ENCODE data around the gene FAT1.

FAT1 gene

DNA sequence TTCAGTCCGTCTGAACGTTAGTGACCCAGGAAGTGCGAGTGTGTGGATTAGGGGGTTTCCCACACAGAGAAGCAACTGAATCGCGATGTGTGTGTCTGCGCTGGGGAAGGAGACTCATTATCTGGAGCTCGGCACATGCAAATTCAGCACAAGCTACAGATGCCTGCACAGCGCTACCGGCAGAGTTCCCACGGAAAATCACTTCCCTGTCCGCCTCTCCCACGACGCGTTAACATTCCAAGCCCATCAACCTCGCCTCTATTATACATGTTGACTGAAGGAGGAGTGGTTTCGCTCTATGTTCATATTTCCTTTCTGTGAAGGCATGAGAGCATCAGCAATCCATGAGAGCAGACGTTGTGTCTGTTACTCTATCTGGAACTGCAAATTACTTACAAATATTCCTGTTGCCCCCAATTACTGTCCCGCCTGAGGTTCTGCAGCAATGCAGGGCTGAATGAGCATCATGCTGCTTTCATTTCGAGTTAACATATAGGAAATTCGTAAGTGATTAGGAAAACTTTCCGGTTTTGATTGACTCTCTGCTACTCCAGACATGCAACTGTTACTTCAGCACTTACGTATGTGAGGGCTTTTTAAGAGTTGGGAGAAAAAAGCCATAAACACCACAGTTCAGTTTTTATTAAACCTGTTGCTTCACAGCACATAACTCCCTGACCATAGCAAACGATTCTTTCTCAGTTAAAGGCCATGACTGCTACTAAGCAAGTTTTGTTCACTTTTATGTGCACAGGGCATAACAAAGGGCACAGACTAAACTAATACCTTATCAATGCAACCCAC is 153.3 kb downstream of the FAT1 start:
- H3K27ac ChIP-seq, result no peak overlapping the region
- TF ChIP-seq ZFX (IDR thresholded peaks at IDR 0.05), result no peak
- TF ChIP-seq, protein P1, sequence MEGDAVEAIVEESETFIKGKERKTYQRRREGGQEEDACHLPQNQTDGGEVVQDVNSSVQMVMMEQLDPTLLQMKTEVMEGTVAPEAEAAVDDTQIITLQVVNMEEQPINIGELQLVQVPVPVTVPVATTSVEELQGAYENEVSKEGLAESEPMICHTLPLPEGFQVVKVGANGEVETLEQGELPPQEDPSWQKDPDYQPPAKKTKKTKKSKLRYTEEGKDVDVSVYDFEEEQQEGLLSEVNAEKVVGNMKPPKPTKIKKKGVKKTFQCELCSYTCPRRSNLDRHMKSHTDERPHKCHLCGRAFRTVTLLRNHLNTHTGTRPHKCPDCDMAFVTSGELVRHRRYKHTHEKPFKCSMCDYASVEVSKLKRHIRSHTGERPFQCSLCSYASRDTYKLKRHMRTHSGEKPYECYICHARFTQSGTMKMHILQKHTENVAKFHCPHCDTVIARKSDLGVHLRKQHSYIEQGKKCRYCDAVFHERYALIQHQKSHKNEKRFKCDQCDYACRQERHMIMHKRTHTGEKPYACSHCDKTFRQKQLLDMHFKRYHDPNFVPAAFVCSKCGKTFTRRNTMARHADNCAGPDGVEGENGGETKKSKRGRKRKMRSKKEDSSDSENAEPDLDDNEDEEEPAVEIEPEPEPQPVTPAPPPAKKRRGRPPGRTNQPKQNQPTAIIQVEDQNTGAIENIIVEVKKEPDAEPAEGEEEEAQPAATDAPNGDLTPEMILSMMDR (conservative IDR thresholded peaks at IDR 0.05), result no peak

DNA sequence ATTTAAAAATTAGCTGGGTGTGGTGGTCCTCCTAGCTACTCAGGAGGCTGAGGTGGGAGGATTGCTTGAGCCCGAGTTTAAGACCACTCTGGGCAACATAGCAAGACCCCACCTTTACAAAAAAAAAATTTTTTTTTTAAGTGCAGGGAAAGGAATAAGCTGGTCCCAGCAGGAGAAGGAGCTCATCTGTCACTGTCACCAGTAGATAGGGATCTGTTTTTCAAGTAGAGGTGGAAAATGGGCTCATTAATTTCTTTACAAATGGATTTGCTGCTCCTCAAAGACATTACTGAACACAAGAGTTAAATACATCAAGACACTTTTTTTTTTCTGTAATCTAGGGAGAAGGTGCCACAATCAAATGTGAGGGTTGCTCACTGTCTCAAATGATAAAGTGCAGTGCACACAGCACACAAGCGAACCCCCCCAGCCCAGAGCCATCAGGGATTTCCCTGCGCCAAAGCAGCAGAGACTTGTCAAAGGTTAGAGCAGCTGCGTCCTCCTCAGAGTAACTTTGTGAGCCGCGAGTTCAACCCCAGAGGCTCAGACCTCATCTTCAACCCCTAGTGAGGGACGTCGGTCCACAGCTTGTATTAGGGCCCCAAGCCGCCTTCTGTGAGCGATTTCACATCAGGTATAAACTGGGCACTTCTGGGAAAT is 154.0 kb downstream of the FAT1 start:
- no peak overlapping the region for H3K27ac ChIP-seq
- TF ChIP-seq, protein P1 (conservative IDR thresholded peaks at IDR 0.05), result no peak
- TF ChIP-seq ZFX (IDR thresholded peaks at IDR 0.05), result no peak

DNA sequence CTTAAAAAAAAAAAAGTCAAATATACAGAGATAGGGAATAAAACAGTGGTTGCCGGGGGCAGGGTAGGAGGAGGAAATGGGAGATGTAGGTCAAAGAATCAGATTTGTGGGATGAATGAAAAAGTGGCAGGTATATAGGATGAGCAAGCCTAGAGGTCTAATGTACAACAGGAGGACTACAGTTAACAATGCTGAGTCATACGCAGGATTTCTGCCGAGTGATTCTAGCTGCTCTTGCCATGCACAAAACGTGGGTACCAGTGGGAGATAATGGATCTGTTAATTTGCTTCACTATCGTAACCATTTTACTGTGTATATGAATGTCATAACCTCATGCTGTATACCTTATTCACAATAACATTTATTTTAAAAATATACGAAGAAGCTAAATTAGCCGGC is 157.6 kb downstream of the FAT1 start:
- TF ChIP-seq, protein P1 (conservative IDR thresholded peaks at IDR 0.05), result no peak
- no peak for TF ChIP-seq ZFX (IDR thresholded peaks at IDR 0.05)
- H3K27ac ChIP-seq, result no peak overlapping the region

DNA sequence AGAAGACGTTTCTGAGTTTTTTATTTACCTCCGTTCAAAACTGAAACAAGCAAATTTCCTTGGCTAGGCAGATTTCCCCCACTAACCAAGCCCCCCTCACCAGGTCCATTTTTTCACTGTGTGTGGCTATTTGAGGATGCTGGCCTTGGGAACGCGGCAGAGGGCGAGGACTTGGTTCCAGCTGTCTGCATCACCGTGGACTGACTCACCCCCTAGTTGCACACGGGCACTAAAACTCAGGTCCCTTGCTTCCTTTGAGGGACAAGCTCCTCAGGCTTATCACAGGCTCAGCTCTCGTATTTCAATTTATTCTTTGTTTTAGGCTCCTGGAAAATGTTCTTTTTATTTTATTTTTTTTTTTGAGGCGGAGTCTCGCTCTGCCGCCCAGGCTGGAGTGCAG is 159.9 kb downstream of the FAT1 start:
- TF ChIP-seq ZFX (IDR thresholded peaks at IDR 0.05), result no peak
- TF ChIP-seq, protein P1 (conservative IDR thresholded peaks at IDR 0.05), result no peak
- H3K27ac ChIP-seq, result no peak overlapping the region

DNA sequence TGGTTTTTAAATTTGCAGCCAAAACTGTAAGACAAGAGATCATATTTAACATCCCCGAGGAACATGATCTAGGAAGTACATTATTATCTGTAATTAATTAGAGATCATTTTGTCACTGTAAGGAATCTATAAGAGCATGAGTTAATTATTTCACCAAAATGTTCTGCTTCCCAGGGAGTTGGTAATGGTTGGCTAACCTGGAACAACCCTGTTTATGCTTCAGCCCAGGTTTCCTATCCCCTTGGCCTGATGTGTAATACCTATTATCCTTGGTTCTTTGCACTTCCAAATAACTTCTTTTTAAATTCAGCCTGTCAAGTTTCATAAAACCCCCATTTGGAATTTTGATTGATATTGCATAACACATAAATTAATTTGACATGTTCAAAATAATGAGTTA is 161.9 kb downstream of the FAT1 start:
- no peak for TF ChIP-seq ZFX (IDR thresholded peaks at IDR 0.05)
- TF ChIP-seq, protein P1 (conservative IDR thresholded peaks at IDR 0.05), result no peak

DNA sequence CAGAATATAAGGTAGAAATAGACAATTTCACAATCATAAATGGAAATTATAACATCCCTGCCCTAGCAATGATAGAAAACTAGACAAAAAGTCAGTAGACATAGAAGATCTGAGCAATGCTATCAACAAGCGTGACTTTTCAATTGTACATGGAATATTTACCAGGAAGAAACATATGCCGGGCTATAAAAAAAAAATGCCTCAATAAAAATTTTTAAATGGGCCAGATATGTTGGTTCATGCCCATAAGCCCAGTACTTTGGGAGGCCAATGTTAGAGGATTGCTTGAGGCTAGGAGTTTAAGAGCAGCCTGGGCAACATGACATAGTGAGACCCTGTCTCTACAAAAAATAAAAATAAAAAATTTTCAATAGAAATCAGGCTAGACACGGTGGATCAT is 163.0 kb downstream of the FAT1 start:
- TF ChIP-seq ZFX (IDR thresholded peaks at IDR 0.05), result no peak
- TF ChIP-seq, protein P1 (conservative IDR thresholded peaks at IDR 0.05), result no peak
- no peak overlapping the region for H3K27ac ChIP-seq

More for the DNA sequence above, 161.9 kb downstream of the FAT1 start:
- no peak overlapping the region for H3K27ac ChIP-seq

DNA sequence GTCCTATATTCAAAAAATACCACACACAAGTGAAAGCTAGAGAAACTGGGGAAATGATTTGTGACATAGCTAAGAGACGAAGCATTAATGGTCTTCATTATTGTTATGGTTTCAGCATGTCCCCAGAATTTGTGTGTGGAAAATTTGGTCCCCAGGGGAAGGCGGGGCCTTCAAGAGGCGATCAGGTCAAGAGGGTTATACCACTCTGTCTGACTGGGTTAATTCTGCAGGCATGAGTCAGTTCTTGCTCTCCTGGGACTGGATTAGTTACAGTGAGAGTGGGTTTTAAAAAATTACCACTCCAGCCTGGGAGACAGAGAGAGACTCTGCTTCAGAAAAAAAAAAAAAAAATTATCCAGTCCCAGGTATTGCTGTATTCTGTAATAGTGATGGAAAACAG is 166.2 kb downstream of the FAT1 start:
- H3K27ac ChIP-seq, result no peak overlapping the region
- no peak for TF ChIP-seq ZFX (IDR thresholded peaks at IDR 0.05)
- TF ChIP-seq, protein P1 (conservative IDR thresholded peaks at IDR 0.05), result no peak

Measured in C4-2B (cell line).